A673 (cell line): ENCODE results near the gene LRP8. TPM values are rescaled to one million over a fixed set of nuclear protein-coding genes. Genes with fewer than 3 reads are reported as not detected.

Experiments
- BruUV-seq: library from RNA; stranded (reverse); fragments of 400-500 nt; replicated peaks from 2 replicates; lab custom pipeline; 2021; lab: Mats Ljungman, UMichigan
- CTCF ChIA-PET: fragments of 300-600 bp; sonication (Branson Sonifier 250); formaldehyde crosslinking; loops from one replicate; lab custom pipeline; 2022; ENCODE audit warnings: antibody characterized with exemption; lab: Charles Lee
- POLR2A ChIA-PET: fragments of 300-600 bp; sonication (Branson Sonifier 250); formaldehyde crosslinking; loops from one replicate; lab custom pipeline; 2022; ENCODE audit warnings: antibody characterized with exemption; ENCODE audit not compliant: low non-redundant PET; lab: Charles Lee
- DNase-seq: peaks from one replicate; pipeline ENCODE4 v3.0.0-alpha.2; 2015; ENCODE audit warnings: low spot score
- H3K27ac ChIP-seq: fragments of 200-600 bp; sonication (generic); 2 replicates; pipeline ENCODE4 v1.5.1; 2016; ENCODE audit warnings: mixed run types, low read depth, mild to moderate bottlenecking, mixed read lengths, antibody characterized with exemption, low read length; ENCODE audit not compliant: poor library complexity, severe bottlenecking
- H3K27me3 ChIP-seq: fragments of 200-600 bp; sonication (generic); replicated peaks from 2 replicates; pipeline ENCODE4 v1.6.1; 2017; ENCODE audit warnings: mixed run types, low read depth, mild to moderate bottlenecking, mixed read lengths, antibody characterized with exemption, low read length; ENCODE audit not compliant: insufficient read depth, poor library complexity
- H3K36me3 ChIP-seq: fragments of 200-600 bp; sonication (generic); 2 replicates; pipeline ENCODE4 v1.6.1; 2016; ENCODE audit warnings: mixed run types, mild to moderate bottlenecking, mixed read lengths, antibody characterized with exemption, low read length; ENCODE audit not compliant: insufficient read depth, poor library complexity, severe bottlenecking
- H3K4me1 ChIP-seq: fragments of 200-600 bp; sonication (generic); 2 replicates; pipeline ENCODE4 v1.6.1; 2017; ENCODE audit warnings: mixed run types, mild to moderate bottlenecking, mixed read lengths, antibody characterized with exemption, low read length; ENCODE audit not compliant: insufficient read depth, poor library complexity, severe bottlenecking
- H3K4me3 ChIP-seq: fragments of 200-600 bp; sonication (generic); 2 replicates; pipeline ENCODE4 v1.5.1; 2016; ENCODE audit warnings: low read depth, mixed run types, mild to moderate bottlenecking, mixed read lengths, low read length; ENCODE audit not compliant: poor library complexity, severe bottlenecking
- H3K9me3 ChIP-seq: fragments of 200-600 bp; sonication (generic); 2 replicates; pipeline ENCODE4 v1.6.1; 2016; ENCODE audit warnings: mixed run types, low read depth, mild to moderate bottlenecking, mixed read lengths, antibody characterized with exemption, low read length; ENCODE audit not compliant: poor library complexity, severe bottlenecking
- CTCF ChIP-seq: fragments of 300-800, 200-600 bp; sonication (generic); conservative IDR thresholded peaks from 2 replicates; pipeline ENCODE4 v1.5.1; 2017; ENCODE audit warnings: low read depth, mild to moderate bottlenecking, antibody characterized with exemption, low read length, moderate library complexity, mixed read lengths
- EZH2 ChIP-seq: fragments of 200-600 bp; sonication (generic); IDR thresholded peaks from 2 replicates; pipeline ENCODE4 v1.6.1; 2017; ENCODE audit warnings: borderline replicate concordance, low read depth, mild to moderate bottlenecking, mixed read lengths, antibody characterized with exemption, low read length; ENCODE audit not compliant: poor library complexity, severe bottlenecking
- intact Hi-C: fragments of 100-400 bp; cut with micrococcal nuclease; formaldehyde crosslinking; loops from one replicate; pipeline ENCODE4 v1.10.0; 2022; ENCODE audit not compliant: unreplicated experiment
- total RNA-seq: library from RNA; stranded (reverse); gene quantifications from 2 replicates; pipeline ENCODE4 v1.2.3, GENCODE V29; 2021

The LRP8 gene
- total RNA-seq, 1 experiment from 2014 or later = 24.7 TPM

- intact Hi-C loops = no loop called here
- TF ChIP-seq EZH2 = no peak
- TF ChIP-seq CTCF = no peak
- H3K4me3 ChIP-seq = no peak overlapping the region
- BruUV-seq = no TSS peak
- ChIA-PET CTCF (no interaction called here), POLR2A (no interaction called here)
- H3K9me3 ChIP-seq = no peaks in the 10 kb centered on the region
- H3K36me3 ChIP-seq = no peaks in the 10 kb centered on the region
- H3K27me3 ChIP-seq = no peaks in the 10 kb centered on the region
- no peak for DNase-seq
- no peak overlapping the region for H3K27ac ChIP-seq
- H3K4me1 ChIP-seq = peaks cover 4% of the 10 kb centered on the region
These were observed 14.3 kb downstream of the LRP8 start for GRCh38 chr1:53313556-53313955.

GRCh38 chr1:53311702-53312305, 16.1 kb downstream of the LRP8 start:
- no peaks in the 10 kb centered on the region for H3K9me3 ChIP-seq
- H3K36me3 ChIP-seq = no peaks in the 10 kb centered on the region
- ChIA-PET CTCF (no interaction called here), POLR2A (no interaction called here)
- no peak overlapping the region for H3K27ac ChIP-seq
- H3K27me3 ChIP-seq = no peaks in the 10 kb centered on the region
- BruUV-seq = no TSS peak
- no peak for DNase-seq
- H3K4me1 ChIP-seq = peaks cover 4% of the 10 kb centered on the region
- TF ChIP-seq CTCF = no peak
- TF ChIP-seq EZH2 = no peak
- intact Hi-C loops = no loop called here
- H3K4me3 ChIP-seq = no peak overlapping the region

- no peak overlapping the region for H3K4me3 ChIP-seq
- no peak overlapping the region for H3K27ac ChIP-seq
- ChIA-PET CTCF (no interaction called here), POLR2A (interaction anchor here (0.6 kb wide), 1 partner anchor 591 kb away, joined by 3 read pairs; no protein-coding TSS in a partner anchor)
- intact Hi-C loops = no loop called here
- no peaks in the 10 kb centered on the region for H3K9me3 ChIP-seq
- DNase-seq = no peak
- H3K36me3 ChIP-seq = no peaks in the 10 kb centered on the region
- TF ChIP-seq EZH2 (no peak), CTCF (no peak)
- no peaks in the 10 kb centered on the region for H3K27me3 ChIP-seq
- no TSS peak for BruUV-seq
- H3K4me1 ChIP-seq = no peaks in the 10 kb centered on the region
These were observed 16.8 kb downstream of the LRP8 start for GRCh38 chr1:53310847-53311681.
